HEK293 (cell line): ENCODE data around the gene ETS2.
A peak's percentile ranks its signal among the peaks of the same experiment; 100 is the strongest.

ENCODE experiments used
- INSM2 ChIP-seq: fragments of 450-650 bp; formaldehyde crosslinking; IDR thresholded peaks from 2 replicates; pipeline ENCODE4 v1.5.1; 2016; ENCODE audit warnings: missing biosample characterization, missing genetic modification characterization
- KLF8 ChIP-seq: fragments of 450-650 bp; formaldehyde crosslinking; IDR thresholded peaks from 2 replicates; pipeline ENCODE4 v1.5.1; 2016; ENCODE audit warnings: missing biosample characterization, missing genetic modification characterization
- MEIS1 ChIP-seq: sonication (generic); formaldehyde crosslinking; IDR thresholded peaks from 2 replicates; pipeline ENCODE4 v1.8.1; 2022; ENCODE audit warnings: missing genetic modification reagents, mild to moderate bottlenecking, borderline replicate concordance
- MZF1 ChIP-seq: fragments of 450-650 bp; formaldehyde crosslinking; IDR thresholded peaks from 2 replicates; pipeline ENCODE4 v1.5.1; 2017; ENCODE audit warnings: missing biosample characterization, missing genetic modification characterization, borderline replicate concordance
- PBX3 ChIP-seq: sonication (generic); formaldehyde crosslinking; IDR thresholded peaks from 2 replicates; pipeline ENCODE4 v1.8.1; 2022; ENCODE audit warnings: mild to moderate bottlenecking, moderate library complexity, missing genetic modification reagents
- REST ChIP-seq: fragments of 450-650 bp; formaldehyde crosslinking; IDR thresholded peaks from 2 replicates; pipeline ENCODE4 v1.5.1; 2016; ENCODE audit warnings: missing biosample characterization, missing genetic modification characterization
- SP3 ChIP-seq: fragments of 450-650 bp; formaldehyde crosslinking; IDR thresholded peaks from 2 replicates; pipeline ENCODE4 v1.5.1; 2016; ENCODE audit warnings: missing biosample characterization, missing genetic modification characterization
- TSHZ1 ChIP-seq: fragments of 450-650 bp; formaldehyde crosslinking; IDR thresholded peaks from 2 replicates; pipeline ENCODE4 v1.5.1; 2016; ENCODE audit warnings: missing biosample characterization, missing genetic modification characterization, borderline replicate concordance
- ZBTB20 ChIP-seq: fragments of 450-650 bp; formaldehyde crosslinking; IDR thresholded peaks from 2 replicates; pipeline ENCODE4 v1.5.1; 2016; ENCODE audit warnings: missing biosample characterization, missing genetic modification characterization
- ZEB2 ChIP-seq: fragments of 450-650 bp; formaldehyde crosslinking; IDR thresholded peaks from 2 replicates; pipeline ENCODE4 v1.5.1; 2016; ENCODE audit warnings: missing biosample characterization, missing genetic modification characterization
- ZFP3 ChIP-seq: fragments of 450-650 bp; formaldehyde crosslinking; IDR thresholded peaks from 2 replicates; pipeline ENCODE4 v1.5.1; 2016; ENCODE audit warnings: low read depth, missing biosample characterization, missing genetic modification characterization
- ZFP69B ChIP-seq: fragments of 450-650 bp; formaldehyde crosslinking; IDR thresholded peaks from 2 replicates; pipeline ENCODE4 v1.5.1; 2016; ENCODE audit warnings: missing biosample characterization, missing genetic modification characterization
- ZNF114 ChIP-seq: fragments of 450-650 bp; formaldehyde crosslinking; IDR thresholded peaks from 2 replicates; pipeline ENCODE4 v1.5.0; 2017; ENCODE audit warnings: missing biosample characterization, missing genetic modification characterization
- ZNF16 ChIP-seq: fragments of 450-650 bp; formaldehyde crosslinking; IDR thresholded peaks from 2 replicates; pipeline ENCODE4 v1.5.1; 2016; ENCODE audit warnings: low read depth, missing biosample characterization, missing genetic modification characterization
- ZNF18 ChIP-seq: fragments of 450-650 bp; formaldehyde crosslinking; IDR thresholded peaks from 2 replicates; pipeline ENCODE4 v1.5.1; 2016; ENCODE audit warnings: missing biosample characterization, missing genetic modification characterization
- ZNF274 ChIP-seq, 2 experiments: fragments of 200-500 bp in 1 of 2; fragments of 450-650 bp in 1 of 2; sonication (Bioruptor generic) in 1 of 2; formaldehyde crosslinking in 1 of 2; IDR thresholded peaks; 2 replicates each; pipeline versions ENCODE4 v1.5.1 to v1.6.1; 2014 to 2016; ENCODE audit warnings: borderline replicate concordance in 1 of 2, inconsistent platforms in 1 of 2, low read length in 1 of 2, missing biosample characterization in 1 of 2, missing genetic modification characterization in 1 of 2
- ZNF292 ChIP-seq: fragments of 450-650 bp; formaldehyde crosslinking; IDR thresholded peaks from 2 replicates; pipeline ENCODE4 v1.5.1; 2016; ENCODE audit warnings: low read depth, missing biosample characterization, missing genetic modification characterization, borderline replicate concordance
- ZNF350 ChIP-seq: fragments of 450-650 bp; formaldehyde crosslinking; IDR thresholded peaks from 2 replicates; pipeline ENCODE4 v1.5.0; 2017; ENCODE audit warnings: missing biosample characterization, mild to moderate bottlenecking, missing genetic modification characterization
- ZNF404 ChIP-seq: fragments of 450-650 bp; formaldehyde crosslinking; IDR thresholded peaks from 2 replicates; pipeline ENCODE4 v1.5.1; 2017; ENCODE audit warnings: missing biosample characterization, missing genetic modification characterization
- ZNF549 ChIP-seq: fragments of 450-650 bp; IDR thresholded peaks from 2 replicates; pipeline ENCODE4 v1.5.1; 2018; ENCODE audit warnings: missing biosample characterization, missing genetic modification characterization, mild to moderate bottlenecking, inconsistent platforms, moderate library complexity
- ZNF555 ChIP-seq: fragments of 450-650 bp; formaldehyde crosslinking; conservative IDR thresholded peaks from 2 replicates; pipeline ENCODE4 v1.5.1; 2017; ENCODE audit warnings: missing biosample characterization, mild to moderate bottlenecking, missing genetic modification characterization, inconsistent platforms
- ZNF560 ChIP-seq: fragments of 450-650 bp; formaldehyde crosslinking; IDR thresholded peaks from 2 replicates; pipeline ENCODE4 v1.5.1; 2017; ENCODE audit warnings: missing biosample characterization, missing genetic modification characterization, borderline replicate concordance
- ZNF580 ChIP-seq: fragments of 450-650 bp; formaldehyde crosslinking; IDR thresholded peaks from 2 replicates; pipeline ENCODE4 v1.5.1; 2016; ENCODE audit warnings: missing biosample characterization, missing genetic modification characterization
- ZNF610 ChIP-seq: fragments of 450-650 bp; formaldehyde crosslinking; IDR thresholded peaks from 2 replicates; pipeline ENCODE4 v1.5.1; 2016; ENCODE audit warnings: missing biosample characterization, missing genetic modification characterization, borderline replicate concordance
- ZNF621 ChIP-seq: fragments of 450-650 bp; formaldehyde crosslinking; IDR thresholded peaks from 2 replicates; pipeline ENCODE4 v1.5.1; 2017; ENCODE audit warnings: missing biosample characterization, missing genetic modification characterization
- ZNF660 ChIP-seq: fragments of 450-650 bp; IDR thresholded peaks from 2 replicates; pipeline ENCODE4 v1.5.1; 2018; ENCODE audit warnings: missing biosample characterization, mild to moderate bottlenecking, missing genetic modification characterization
- ZSCAN30 ChIP-seq: fragments of 450-650 bp; IDR thresholded peaks from 2 replicates; pipeline ENCODE4 v1.5.1; 2018; ENCODE audit warnings: missing biosample characterization, mild to moderate bottlenecking, missing genetic modification characterization, moderate library complexity

The ETS2 gene

GRCh38 chr21:38787461-38788274, 18.1 kb upstream of the ETS2 start (continued):
- no peak for TF ChIP-seq ZNF292
- TF ChIP-seq ZNF560, result no peak
- no peak for TF ChIP-seq ZNF114
- TF ChIP-seq ZNF18, result no peak
- TF ChIP-seq ZNF549 (tag by site-specific recombination), result no peak
- no peak for TF ChIP-seq ZNF610 (tag by site-specific recombination)
- TF ChIP-seq ZFP3 (tag by site-specific recombination), result no peak
- TF ChIP-seq MZF1, result no peak
- no peak for TF ChIP-seq ZNF274 (IDR thresholded peaks at IDR 0.05; ENCODE audit: low read length)
- no peak for TF ChIP-seq ZNF274 (tag by site-specific recombination; IDR thresholded peaks at IDR 0.05; ENCODE audit: borderline replicate concordance)
- TF ChIP-seq TSHZ1 (tag by site-specific recombination), result peak; percentile 88
- no peak; the same call in 1 of the 2 replicates for TF ChIP-seq ZFP69B (tag by site-specific recombination)
- TF ChIP-seq ZNF621, result no peak
- TF ChIP-seq REST (tag by site-specific recombination), result peak; percentile 54; the same call in 1 of the 2 replicates
- no peak for TF ChIP-seq ZNF350 (tag by site-specific recombination)
- no peak for TF ChIP-seq ZSCAN30 (tag by site-specific recombination)
- peak; percentile 91 for TF ChIP-seq ZNF660 (tag by site-specific recombination)
- TF ChIP-seq ZNF580, result no peak
- no peak for TF ChIP-seq ZNF16 (tag by site-specific recombination)
- TF ChIP-seq MEIS1 (CRISPR knock-in tag), result no peak
- TF ChIP-seq KLF8, result peak; percentile 89
- peak; percentile 75 for TF ChIP-seq SP3 (tag by site-specific recombination)
- TF ChIP-seq PBX3, result no peak
- TF ChIP-seq ZEB2, result peak; percentile 83; the same call in 1 of the 2 replicates
- TF ChIP-seq ZNF404, result no peak
- no peak for TF ChIP-seq ZNF555 (tag by site-specific recombination)
- peak; percentile 84 for TF ChIP-seq INSM2 (tag by site-specific recombination)
- TF ChIP-seq ZBTB20 (tag by site-specific recombination), result no peak
